ENCODE measurements around the gene CNTN2.

The CNTN2 gene

GRCh38 chr1:205066141-205066818 lies 23.3 kb downstream of the CNTN2 start:
- no peak overlapping the region for H3K4ac ChIP-seq (ENCODE audit: low read depth in 1 of 2, low read length in 2 of 2)

DNA sequence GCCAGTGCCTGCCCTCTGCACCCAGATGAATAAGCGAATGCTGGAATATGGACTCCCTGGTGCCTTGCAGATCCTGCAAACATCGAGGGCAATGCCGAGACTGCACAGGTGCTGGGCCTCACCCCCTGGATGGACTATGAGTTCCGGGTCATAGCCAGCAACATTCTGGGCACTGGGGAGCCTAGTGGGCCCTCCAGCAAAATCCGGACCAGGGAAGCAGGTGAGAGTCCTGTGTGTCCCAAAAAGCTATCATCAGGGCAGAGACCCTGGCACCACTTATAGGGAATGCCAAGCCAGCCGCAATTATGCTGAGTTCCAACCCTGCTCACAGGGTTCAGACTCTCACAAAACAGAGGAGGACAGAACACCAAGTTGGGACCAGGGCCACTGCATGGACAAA lies 24.0 kb downstream of the CNTN2 start:
- WGBS: 80% methylated on average over 6 of the region's 6 CpGs
- Histone ChIP-seq H3K9me3 (ENCODE audit: control insufficient read depth, low read length) (no peaks in the 10 kb centered on the region), H2BK120ac (ENCODE audit: low read depth, low read length) (no peak overlapping the region), H2BK5ac (ENCODE audit: low read depth, low read length, poor library complexity, severe bottlenecking) (no peak overlapping the region), H3K23ac (ENCODE audit: low read length in 2 of 2) (no peak overlapping the region), H3K4me3 (ENCODE audit: insufficient read depth in 1 of 2, low read depth in 1 of 2, low read length in 2 of 2) (no peak overlapping the region), H2BK12ac (ENCODE audit: low read length in 2 of 2) (no peak overlapping the region), H3K36me3 (ENCODE audit: control insufficient read depth in 1 of 2, insufficient read depth in 2 of 2, low read depth in 1 of 2, low read length in 2 of 2) (no peaks in the 10 kb centered on the region), H3K4me2 (ENCODE audit: low read length, poor library complexity, severe bottlenecking) (no peak overlapping the region), H2AFZ (ENCODE audit: low read depth, low read length) (no peak overlapping the region), H3K4ac (ENCODE audit: low read depth in 1 of 2, low read length in 2 of 2) (no peak overlapping the region), H2AK5ac (ENCODE audit: low read length, severe bottlenecking) (no peak overlapping the region), H3K9ac (ENCODE audit: low read length) (no peak overlapping the region), H4K91ac (ENCODE audit: low read length) (no peak overlapping the region), H2BK15ac (ENCODE audit: low read depth, poor library complexity, severe bottlenecking) (no peak overlapping the region), H3K4me1 (ENCODE audit: control insufficient read depth, insufficient read depth, low read depth, low read length) (peaks cover under 1% of the 10 kb centered on the region), H3K27ac (ENCODE audit: low read length, poor library complexity, severe bottlenecking) (no peak overlapping the region), H3K18ac (ENCODE audit: low read depth in 1 of 2, low read length in 2 of 2) (no peak overlapping the region), H3K79me1 (replicated peaks; ENCODE audit: low read length, poor library complexity, severe bottlenecking) (no peaks in the 10 kb centered on the region), H3K27me3 (ENCODE audit: control insufficient read depth in 1 of 2, insufficient read depth in 1 of 2, low read length in 2 of 2) (peaks cover 12 to 37% of the 10 kb centered on the region in 2 experiments), H3K14ac (ENCODE audit: low read length in 2 of 2) (no peak overlapping the region), H4K8ac (ENCODE audit: low read length) (no peak overlapping the region)
- DNase-seq: no peak

More at GRCh38 chr1:205066141-205066818, 23.3 kb downstream of the CNTN2 start:
- H2BK120ac ChIP-seq (ENCODE audit: low read depth, low read length): no peak overlapping the region
- H3K18ac ChIP-seq (ENCODE audit: low read depth in 1 of 2, low read length in 2 of 2): no peak overlapping the region
- no peak overlapping the region for H4K8ac ChIP-seq (ENCODE audit: low read length)
- DNase-seq: no peak
- WGBS: 67% methylated on average over 13 of the region's 13 CpGs
- no peak overlapping the region for H2BK5ac ChIP-seq (ENCODE audit: low read depth, low read length, poor library complexity, severe bottlenecking)
- no peaks in the 10 kb centered on the region for H3K79me1 ChIP-seq (replicated peaks; ENCODE audit: low read length, poor library complexity, severe bottlenecking)
- H3K4me2 ChIP-seq (ENCODE audit: low read length, poor library complexity, severe bottlenecking): no peak overlapping the region
- peaks cover 12 to 39% of the 10 kb centered on the region in 2 experiments for H3K27me3 ChIP-seq (ENCODE audit: control insufficient read depth in 1 of 2, insufficient read depth in 1 of 2, low read length in 2 of 2)
- H4K91ac ChIP-seq (ENCODE audit: low read length): no peak overlapping the region
- H2AK5ac ChIP-seq (ENCODE audit: low read length, severe bottlenecking): no peak overlapping the region
- H3K14ac ChIP-seq (ENCODE audit: low read length in 2 of 2): no peak overlapping the region
- H2BK12ac ChIP-seq (ENCODE audit: low read length in 2 of 2): no peak overlapping the region
- no peak overlapping the region for H3K9ac ChIP-seq (ENCODE audit: low read length)
- H3K4me1 ChIP-seq (ENCODE audit: control insufficient read depth, insufficient read depth, low read depth, low read length): peaks cover 5% of the 10 kb centered on the region
- H2AFZ ChIP-seq (ENCODE audit: low read depth, low read length): no peak overlapping the region
- H3K23ac ChIP-seq (ENCODE audit: low read length in 2 of 2): no peak overlapping the region
- no peaks in the 10 kb centered on the region for H3K9me3 ChIP-seq (ENCODE audit: control insufficient read depth, low read length)
- no peaks in the 10 kb centered on the region for H3K36me3 ChIP-seq (ENCODE audit: control insufficient read depth in 1 of 2, insufficient read depth in 2 of 2, low read depth in 1 of 2, low read length in 2 of 2)
- no peak overlapping the region for H2BK15ac ChIP-seq (ENCODE audit: low read depth, poor library complexity, severe bottlenecking)
- H3K4me3 ChIP-seq (ENCODE audit: insufficient read depth in 1 of 2, low read depth in 1 of 2, low read length in 2 of 2): no peak overlapping the region
- H3K27ac ChIP-seq (ENCODE audit: low read length, poor library complexity, severe bottlenecking): no peak overlapping the region

- H2BK15ac ChIP-seq (ENCODE audit: low read depth, poor library complexity, severe bottlenecking): no peak overlapping the region
- H3K27ac ChIP-seq (ENCODE audit: low read length, poor library complexity, severe bottlenecking): no peak overlapping the region
- H3K23ac ChIP-seq (ENCODE audit: low read length in 2 of 2): no peak overlapping the region
- H3K36me3 ChIP-seq (ENCODE audit: control insufficient read depth in 1 of 2, insufficient read depth in 2 of 2, low read depth in 1 of 2, low read length in 2 of 2): no peaks in the 10 kb centered on the region
- H3K79me1 ChIP-seq (replicated peaks; ENCODE audit: low read length, poor library complexity, severe bottlenecking): no peaks in the 10 kb centered on the region
- no peak overlapping the region for H2AFZ ChIP-seq (ENCODE audit: low read depth, low read length)
- H3K9ac ChIP-seq (ENCODE audit: low read length): no peak overlapping the region
- H3K4me3 ChIP-seq (ENCODE audit: insufficient read depth in 1 of 2, low read depth in 1 of 2, low read length in 2 of 2): no peak overlapping the region
- H3K14ac ChIP-seq (ENCODE audit: low read length in 2 of 2): no peak overlapping the region
- H3K4me1 ChIP-seq (ENCODE audit: control insufficient read depth, insufficient read depth, low read depth, low read length): no peaks in the 10 kb centered on the region
- no peak overlapping the region for H2AK5ac ChIP-seq (ENCODE audit: low read length, severe bottlenecking)
- no peak overlapping the region for H4K8ac ChIP-seq (ENCODE audit: low read length)
- 100% methylated on average over 2 of the region's 4 CpGs for WGBS
- no peak overlapping the region for H3K4ac ChIP-seq (ENCODE audit: low read depth in 1 of 2, low read length in 2 of 2)
- H2BK5ac ChIP-seq (ENCODE audit: low read depth, low read length, poor library complexity, severe bottlenecking): no peak overlapping the region
- no peaks in the 10 kb centered on the region for H3K9me3 ChIP-seq (ENCODE audit: control insufficient read depth, low read length)
- no peak overlapping the region for H2BK12ac ChIP-seq (ENCODE audit: low read length in 2 of 2)
- no peak overlapping the region for H3K18ac ChIP-seq (ENCODE audit: low read depth in 1 of 2, low read length in 2 of 2)
- H2BK120ac ChIP-seq (ENCODE audit: low read depth, low read length): no peak overlapping the region
- H4K91ac ChIP-seq (ENCODE audit: low read length): no peak overlapping the region
- no peak for DNase-seq
- peaks cover 12 to 28% of the 10 kb centered on the region in 2 experiments for H3K27me3 ChIP-seq (ENCODE audit: control insufficient read depth in 1 of 2, insufficient read depth in 1 of 2, low read length in 2 of 2)
- H3K4me2 ChIP-seq (ENCODE audit: low read length, poor library complexity, severe bottlenecking): no peak overlapping the region
Measured at GRCh38 chr1:205068001-205068400, 25.0 kb downstream of the CNTN2 start.

GRCh38 chr1:205068457-205069040 lies 25.5 kb downstream of the CNTN2 start:
- DNase-seq: no peak
- Histone ChIP-seq H2BK15ac (ENCODE audit: low read depth, poor library complexity, severe bottlenecking) (no peak overlapping the region), H3K9ac (ENCODE audit: low read length) (no peak overlapping the region), H3K23ac (ENCODE audit: low read length in 2 of 2) (no peak overlapping the region), H4K8ac (ENCODE audit: low read length) (no peak overlapping the region), H2BK5ac (ENCODE audit: low read depth, low read length, poor library complexity, severe bottlenecking) (no peak overlapping the region), H3K14ac (ENCODE audit: low read length in 2 of 2) (no peak overlapping the region), H3K9me3 (ENCODE audit: control insufficient read depth, low read length) (no peaks in the 10 kb centered on the region), H2AK5ac (ENCODE audit: low read length, severe bottlenecking) (no peak overlapping the region), H3K79me1 (replicated peaks; ENCODE audit: low read length, poor library complexity, severe bottlenecking) (no peaks in the 10 kb centered on the region), H3K27ac (ENCODE audit: low read length, poor library complexity, severe bottlenecking) (no peak overlapping the region), H2AFZ (ENCODE audit: low read depth, low read length) (no peak overlapping the region), H3K18ac (ENCODE audit: low read depth in 1 of 2, low read length in 2 of 2) (no peak overlapping the region), H3K4me2 (ENCODE audit: low read length, poor library complexity, severe bottlenecking) (no peak overlapping the region), H3K36me3 (ENCODE audit: control insufficient read depth in 1 of 2, insufficient read depth in 2 of 2, low read depth in 1 of 2, low read length in 2 of 2) (no peaks in the 10 kb centered on the region), H3K4ac (ENCODE audit: low read depth in 1 of 2, low read length in 2 of 2) (no peak overlapping the region), H3K4me3 (ENCODE audit: insufficient read depth in 1 of 2, low read depth in 1 of 2, low read length in 2 of 2) (no peak overlapping the region), H3K4me1 (ENCODE audit: control insufficient read depth, insufficient read depth, low read depth, low read length) (no peaks in the 10 kb centered on the region), H4K91ac (ENCODE audit: low read length) (no peak overlapping the region), H2BK12ac (ENCODE audit: low read length in 2 of 2) (no peak overlapping the region), H2BK120ac (ENCODE audit: low read depth, low read length) (no peak overlapping the region), H3K27me3 (ENCODE audit: control insufficient read depth in 1 of 2, insufficient read depth in 1 of 2, low read length in 2 of 2) (peaks cover 12 to 25% of the 10 kb centered on the region in 2 experiments)
- 79% methylated on average over 2 of the region's 2 CpGs for WGBS
